Karpas-422 (cell line): ENCODE measurements around the gene NEMF. TPM values are rescaled to one million over a fixed set of nuclear protein-coding genes. Genes with fewer than 3 reads are reported as not detected.

Experiments used
- DNase-seq: peaks from one replicate; pipeline ENCODE4 v3.0.0-alpha.2; 2015
- H2AFZ ChIP-seq: fragments of 200-600 bp; sonication (generic); 2 replicates; pipeline ENCODE4 v1.6.1; 2014; ENCODE audit warnings: antibody characterized with exemption, low read length, mixed read lengths
- H3K27ac ChIP-seq: fragments of 200-600 bp; sonication (generic); 2 replicates; pipeline ENCODE4 v1.5.1; 2014; ENCODE audit warnings: mild to moderate bottlenecking, low read length, moderate library complexity
- H3K27me3 ChIP-seq: fragments of 200-600 bp; sonication (generic); 2 replicates; pipeline ENCODE4 v1.6.1; 2014; ENCODE audit warnings: low read length, mixed read lengths
- H3K36me3 ChIP-seq: fragments of 200-600 bp; sonication (generic); 2 replicates; pipeline ENCODE4 v1.6.1; 2014; ENCODE audit warnings: low read length, mixed read lengths; ENCODE audit not compliant: insufficient read depth
- H3K4me1 ChIP-seq: fragments of 200-600 bp; sonication (generic); 2 replicates; pipeline ENCODE4 v1.6.1; 2014; ENCODE audit warnings: mild to moderate bottlenecking, low read length, mixed read lengths
- H3K4me2 ChIP-seq: fragments of 200-600 bp; sonication (generic); 2 replicates; pipeline ENCODE4 v1.6.1; 2014; ENCODE audit warnings: low read length, low read depth, mild to moderate bottlenecking; ENCODE audit not compliant: poor library complexity, severe bottlenecking
- H3K4me3 ChIP-seq: fragments of 200-600 bp; sonication (generic); 2 replicates; pipeline ENCODE4 v1.5.1; 2014; ENCODE audit warnings: mild to moderate bottlenecking, antibody characterized with exemption, low read length, mixed read lengths
- H3K79me2 ChIP-seq: fragments of 200-600 bp; sonication (generic); 2 replicates; pipeline ENCODE4 v1.6.1; 2014; ENCODE audit warnings: mild to moderate bottlenecking, low read length, mixed read lengths
- H3K9ac ChIP-seq: fragments of 200-600 bp; sonication (generic); 2 replicates; pipeline ENCODE4 v1.6.0; 2014; ENCODE audit warnings: low read length
- H3K9me2 ChIP-seq: fragments of 200-600 bp; sonication (generic), shearing (Covaris generic); replicated peaks from 2 replicates; pipeline ENCODE4 v1.6.0; 2014; ENCODE audit warnings: mild to moderate bottlenecking, low read length, moderate library complexity; ENCODE audit not compliant: insufficient read depth
- H3K9me3 ChIP-seq: fragments of 300-700, 200-600 bp; sonication (generic); 2 replicates; pipeline ENCODE4 v1.6.1; 2014; ENCODE audit warnings: low read length, mixed read lengths
- H4K20me1 ChIP-seq: fragments of 200-600 bp; sonication (generic); 2 replicates; pipeline ENCODE4 v1.6.1; 2014; ENCODE audit warnings: mild to moderate bottlenecking, antibody characterized with exemption, low read length, low read depth; ENCODE audit not compliant: insufficient read depth
- total RNA-seq: library from RNA; depleted of rRNA; stranded (reverse); fragments of >200 nt; shearing (Covaris generic); gene quantifications from 2 replicates; pipeline ENCODE4 v1.2.3, GENCODE V29; 2014; ENCODE audit warnings: low replicate concordance

The NEMF gene
- total RNA-seq, 1 experiment from 2014 or later = 160 TPM

DNA sequence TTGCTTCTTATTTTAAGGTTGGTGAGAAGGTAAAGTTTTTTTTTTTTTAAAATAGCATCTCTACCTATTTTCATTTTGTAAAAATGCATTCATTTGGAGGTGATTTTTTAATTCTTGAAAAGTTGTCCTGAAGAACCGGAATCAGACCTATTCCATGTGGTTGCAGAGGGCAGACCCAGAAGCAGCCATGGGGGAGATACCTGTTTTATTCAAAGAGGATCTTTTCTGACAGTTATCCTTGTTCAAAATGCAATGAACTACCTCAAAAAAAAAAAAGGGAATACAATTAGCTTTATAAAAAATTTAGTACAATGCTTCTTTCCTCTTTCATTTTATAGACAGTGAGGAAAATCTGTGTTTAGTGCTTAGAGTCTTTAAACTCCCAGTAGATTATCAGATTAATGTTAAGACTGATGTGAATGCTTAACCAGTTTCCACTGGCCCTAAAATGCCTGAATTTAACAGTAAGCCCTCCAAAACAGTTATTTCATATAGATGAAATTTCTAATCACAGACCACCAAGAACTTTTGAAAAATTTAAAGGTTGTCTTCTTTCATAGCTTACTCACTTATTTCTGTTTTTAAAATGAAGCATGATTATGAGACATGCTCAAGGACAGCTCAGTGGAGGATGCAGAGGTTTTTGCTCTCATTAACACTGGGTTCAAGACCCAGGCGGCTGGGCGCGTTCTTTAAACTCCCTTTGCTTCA, 8.6 kb upstream of the NEMF start:
- Histone ChIP-seq H3K36me3 (no peaks in the 10 kb centered on the region), H3K27ac (peak overlapping the region; percentile 77), H3K27me3 (no peaks in the 10 kb centered on the region), H2AFZ (peak overlapping the region; percentile 83), H3K9me2 (no peaks in the 10 kb centered on the region), H3K4me1 (peaks cover 48% of the 10 kb centered on the region), H3K9ac (peak overlapping the region; percentile 78), H4K20me1 (no peaks in the 10 kb centered on the region), H3K9me3 (no peaks in the 10 kb centered on the region), H3K79me2 (peaks cover 11% of the 10 kb centered on the region), H3K4me3 (peak overlapping the region; percentile 88), H3K4me2 (peak overlapping the region; percentile 81)
- peak; percentile 56 for DNase-seq

GRCh38 chr14:49858383-49858782, 5.8 kb upstream of the NEMF start:
- no peak overlapping the region for H3K9ac ChIP-seq
- peak; percentile 77 for DNase-seq
- H3K4me2 ChIP-seq = no peak overlapping the region
- no peak overlapping the region for H3K27ac ChIP-seq
- no peak overlapping the region for H2AFZ ChIP-seq
- H3K4me3 ChIP-seq = no peak overlapping the region
- no peaks in the 10 kb centered on the region for H3K27me3 ChIP-seq
- H3K9me2 ChIP-seq = no peaks in the 10 kb centered on the region
- H3K79me2 ChIP-seq = peaks cover 4% of the 10 kb centered on the region
- H3K4me1 ChIP-seq = peaks cover 38% of the 10 kb centered on the region
- H4K20me1 ChIP-seq = no peaks in the 10 kb centered on the region
- H3K9me3 ChIP-seq = no peaks in the 10 kb centered on the region
- no peaks in the 10 kb centered on the region for H3K36me3 ChIP-seq

DNA sequence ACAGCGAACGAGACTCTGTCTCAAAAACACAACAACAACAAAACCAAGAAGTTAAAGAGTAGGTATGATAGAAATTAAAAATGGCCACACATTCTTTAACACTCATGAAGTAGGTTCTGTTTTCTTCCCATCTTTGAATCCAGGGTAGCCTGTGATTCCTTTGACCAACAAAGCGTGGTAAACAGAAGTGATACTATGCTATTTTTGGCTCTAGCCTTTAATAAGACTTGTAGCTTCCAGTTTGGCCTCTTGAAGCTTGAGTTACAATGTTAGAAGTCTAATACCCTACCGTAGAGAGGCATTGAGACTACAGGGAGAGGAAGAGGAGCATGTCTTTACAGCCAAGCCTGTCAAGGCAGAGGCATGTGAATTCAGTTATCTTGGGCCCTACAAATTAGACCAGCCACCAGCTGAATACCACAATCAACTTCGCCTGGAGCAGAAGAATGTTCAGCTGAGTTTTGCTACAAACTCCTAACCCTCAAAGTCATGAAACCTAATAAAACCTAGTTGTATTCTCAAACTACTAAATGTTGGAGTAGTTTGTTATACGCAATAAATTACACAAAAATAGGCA, 4.9 kb upstream of the NEMF start:
- Histone ChIP-seq H3K27me3 (no peaks in the 10 kb centered on the region), H3K9ac (peak overlapping the region; percentile 5; the same call in 1 of the 2 replicates), H3K36me3 (no peaks in the 10 kb centered on the region), H3K4me2 (peak overlapping the region; percentile 14), H3K4me3 (no peak overlapping the region), H3K4me1 (peaks cover 43% of the 10 kb centered on the region), H2AFZ (no peak overlapping the region; the same call in 1 of the 2 replicates), H3K9me3 (no peaks in the 10 kb centered on the region), H3K79me2 (peaks cover 1% of the 10 kb centered on the region), H3K27ac (peak overlapping the region; percentile 23; the same call in 1 of the 2 replicates), H3K9me2 (no peaks in the 10 kb centered on the region), H4K20me1 (no peaks in the 10 kb centered on the region)
- DNase-seq = peak; percentile 71

DNA sequence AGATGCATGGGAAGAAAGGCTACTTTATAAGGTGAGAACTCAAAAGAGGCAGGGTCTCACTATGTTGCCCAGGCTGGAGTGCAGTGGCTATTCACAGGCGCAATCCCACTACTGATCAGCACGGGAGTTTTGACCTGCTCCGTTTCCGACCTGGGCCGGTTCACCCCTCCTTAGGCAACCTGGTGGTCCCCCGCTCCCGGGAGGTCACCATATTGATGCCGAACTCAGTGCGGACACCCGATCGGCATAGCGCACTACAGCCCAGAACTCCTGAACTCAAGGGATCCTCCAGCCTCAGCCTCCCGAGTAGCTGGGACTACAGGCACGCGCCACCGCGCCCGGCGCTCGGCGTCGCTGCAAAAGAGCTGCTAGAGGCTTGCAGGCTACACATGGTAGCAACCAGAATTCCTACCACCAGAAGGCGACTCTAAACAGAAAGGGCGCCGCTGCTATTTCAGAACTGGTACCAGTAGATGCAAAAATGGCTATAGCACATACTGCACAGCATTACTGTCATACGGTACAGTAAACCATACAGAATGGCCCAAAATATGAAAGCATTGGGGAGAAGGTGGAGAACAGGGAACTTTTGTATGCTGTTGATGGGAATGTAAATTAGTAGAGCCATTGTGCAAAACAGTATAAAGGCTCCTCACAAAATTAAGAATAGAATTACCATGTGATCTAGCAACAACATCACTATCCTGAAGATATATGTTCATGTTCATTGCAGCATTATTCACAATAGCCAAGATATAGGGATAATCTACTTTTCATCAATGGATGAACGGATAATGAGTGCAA, 1.2 kb upstream of the NEMF start:
- peaks cover 50% of the 10 kb centered on the region for H3K4me1 ChIP-seq
- H3K9ac ChIP-seq = peak overlapping the region; percentile 82; the same call in 1 of the 2 replicates
- peak overlapping the region; percentile 87 for H3K4me3 ChIP-seq

GRCh38 chr14:49853158-49853477, 530 bp upstream of the NEMF start:
- no peaks in the 10 kb centered on the region for H3K27me3 ChIP-seq
- H3K36me3 ChIP-seq = peaks cover 23% of the 10 kb centered on the region; the same call in 1 of the 2 replicates
- peak overlapping the region; percentile 15; the same call in 1 of the 2 replicates for H3K27ac ChIP-seq
- peak overlapping the region; percentile 94 for H3K4me2 ChIP-seq
- no peak for DNase-seq
- H3K4me1 ChIP-seq = peaks cover 44% of the 10 kb centered on the region
- H3K4me3 ChIP-seq = peak overlapping the region; percentile 87
- H4K20me1 ChIP-seq = 0 out of 2 replicates have a peak, but pooled peaks cover 5% of the 10 kb centered on the region
- peaks cover 43% of the 10 kb centered on the region for H3K79me2 ChIP-seq
- peak overlapping the region; percentile 76 for H2AFZ ChIP-seq
- H3K9ac ChIP-seq = peak overlapping the region; percentile 82
- no peaks in the 10 kb centered on the region for H3K9me3 ChIP-seq
- no peaks in the 10 kb centered on the region for H3K9me2 ChIP-seq

More for the DNA sequence above, 1.2 kb upstream of the NEMF start:
- Histone ChIP-seq H3K4me2 (peak overlapping the region; percentile 94), H3K27ac (no peak overlapping the region), H3K27me3 (no peaks in the 10 kb centered on the region), H4K20me1 (0 out of 2 replicates have a peak, but pooled peaks cover 5% of the 10 kb centered on the region), H3K36me3 (peaks cover 21% of the 10 kb centered on the region; the same call in 1 of the 2 replicates), H3K9me2 (no peaks in the 10 kb centered on the region), H3K9me3 (no peaks in the 10 kb centered on the region), H2AFZ (peak overlapping the region; percentile 57), H3K79me2 (peaks cover 39% of the 10 kb centered on the region)
- DNase-seq = peak; percentile 80

GRCh38 chr14:49851813-49852212, 775 bp downstream of the NEMF start:
- Histone ChIP-seq H3K27me3 (no peaks in the 10 kb centered on the region), H3K9me3 (no peaks in the 10 kb centered on the region), H3K4me3 (peak overlapping the region; percentile 87), H3K36me3 (peaks cover 26% of the 10 kb centered on the region; the same call in 1 of the 2 replicates), H3K9ac (peak overlapping the region; percentile 82), H4K20me1 (0 out of 2 replicates have a peak, but pooled peaks cover 5% of the 10 kb centered on the region), H3K4me1 (peaks cover 35% of the 10 kb centered on the region), H2AFZ (peak overlapping the region; percentile 76; the same call in 1 of the 2 replicates), H3K9me2 (no peaks in the 10 kb centered on the region), H3K4me2 (peak overlapping the region; percentile 94), H3K79me2 (peaks cover 47% of the 10 kb centered on the region), H3K27ac (peak overlapping the region; percentile 15)
- peak; percentile 60 for DNase-seq

- peaks cover 47% of the 10 kb centered on the region for H3K36me3 ChIP-seq
- peaks cover 55% of the 10 kb centered on the region for H3K79me2 ChIP-seq
- no peaks in the 10 kb centered on the region for H3K9me2 ChIP-seq
- H4K20me1 ChIP-seq = 0 out of 2 replicates have a peak, but pooled peaks cover 5% of the 10 kb centered on the region
- no peak overlapping the region for H3K27ac ChIP-seq
- no peak overlapping the region for H3K4me2 ChIP-seq
- H3K27me3 ChIP-seq = no peaks in the 10 kb centered on the region
- H3K4me1 ChIP-seq = peaks cover 35% of the 10 kb centered on the region
- no peak overlapping the region for H2AFZ ChIP-seq
- peak; percentile 39 for DNase-seq
- H3K9me3 ChIP-seq = no peaks in the 10 kb centered on the region
- H3K9ac ChIP-seq = no peak overlapping the region
- no peak overlapping the region for H3K4me3 ChIP-seq
These were observed 3.3 kb downstream of the NEMF start for GRCh38 chr14:49849213-49849847.
